Retinal pigment epithelial cell (primary cell): ENCODE measurements around the gene ZBTB16.

Experiments
- DNase-seq: peaks from one replicate; pipeline ENCODE4 v3.0.0-alpha.2; 2010; ENCODE audit warnings: low read depth
- H3K4me3 ChIP-seq: 2 replicates; pipeline ENCODE4 v1.5.1; 2011; ENCODE audit warnings: mild to moderate bottlenecking, low read length, control low read depth, moderate library complexity
- TF ChIP-seq, protein P1 (sequence below): conservative IDR thresholded peaks from 2 replicates; pipeline ENCODE4 v1.5.1; 2011; ENCODE audit warnings: low read depth, low read length, control low read depth, inconsistent platforms

ZBTB16 gene

DNA sequence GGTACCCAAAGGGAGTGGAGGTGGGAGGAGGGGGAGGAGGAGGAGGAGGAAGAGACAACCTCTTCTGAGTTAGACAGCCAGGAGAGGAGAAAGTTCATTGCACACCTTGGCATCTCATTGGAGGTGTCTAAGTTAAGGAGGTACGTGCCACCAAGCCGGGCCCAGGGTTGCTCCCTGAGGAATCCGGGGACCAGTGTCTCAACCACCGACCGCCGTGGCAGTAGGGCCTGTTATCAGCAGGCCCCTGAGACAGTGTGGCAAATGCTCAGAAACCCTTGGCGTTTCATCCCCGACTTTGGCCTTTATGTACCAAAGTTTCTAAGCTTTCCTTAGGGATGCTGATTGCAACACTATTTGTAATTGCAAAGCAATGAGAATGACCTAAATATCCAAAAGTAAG is 141.7 kb downstream of the ZBTB16 start:
- DNase-seq, result no peak
- no peak overlapping the region for H3K4me3 ChIP-seq
- TF ChIP-seq, protein P1, sequence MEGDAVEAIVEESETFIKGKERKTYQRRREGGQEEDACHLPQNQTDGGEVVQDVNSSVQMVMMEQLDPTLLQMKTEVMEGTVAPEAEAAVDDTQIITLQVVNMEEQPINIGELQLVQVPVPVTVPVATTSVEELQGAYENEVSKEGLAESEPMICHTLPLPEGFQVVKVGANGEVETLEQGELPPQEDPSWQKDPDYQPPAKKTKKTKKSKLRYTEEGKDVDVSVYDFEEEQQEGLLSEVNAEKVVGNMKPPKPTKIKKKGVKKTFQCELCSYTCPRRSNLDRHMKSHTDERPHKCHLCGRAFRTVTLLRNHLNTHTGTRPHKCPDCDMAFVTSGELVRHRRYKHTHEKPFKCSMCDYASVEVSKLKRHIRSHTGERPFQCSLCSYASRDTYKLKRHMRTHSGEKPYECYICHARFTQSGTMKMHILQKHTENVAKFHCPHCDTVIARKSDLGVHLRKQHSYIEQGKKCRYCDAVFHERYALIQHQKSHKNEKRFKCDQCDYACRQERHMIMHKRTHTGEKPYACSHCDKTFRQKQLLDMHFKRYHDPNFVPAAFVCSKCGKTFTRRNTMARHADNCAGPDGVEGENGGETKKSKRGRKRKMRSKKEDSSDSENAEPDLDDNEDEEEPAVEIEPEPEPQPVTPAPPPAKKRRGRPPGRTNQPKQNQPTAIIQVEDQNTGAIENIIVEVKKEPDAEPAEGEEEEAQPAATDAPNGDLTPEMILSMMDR, result no peak

DNA sequence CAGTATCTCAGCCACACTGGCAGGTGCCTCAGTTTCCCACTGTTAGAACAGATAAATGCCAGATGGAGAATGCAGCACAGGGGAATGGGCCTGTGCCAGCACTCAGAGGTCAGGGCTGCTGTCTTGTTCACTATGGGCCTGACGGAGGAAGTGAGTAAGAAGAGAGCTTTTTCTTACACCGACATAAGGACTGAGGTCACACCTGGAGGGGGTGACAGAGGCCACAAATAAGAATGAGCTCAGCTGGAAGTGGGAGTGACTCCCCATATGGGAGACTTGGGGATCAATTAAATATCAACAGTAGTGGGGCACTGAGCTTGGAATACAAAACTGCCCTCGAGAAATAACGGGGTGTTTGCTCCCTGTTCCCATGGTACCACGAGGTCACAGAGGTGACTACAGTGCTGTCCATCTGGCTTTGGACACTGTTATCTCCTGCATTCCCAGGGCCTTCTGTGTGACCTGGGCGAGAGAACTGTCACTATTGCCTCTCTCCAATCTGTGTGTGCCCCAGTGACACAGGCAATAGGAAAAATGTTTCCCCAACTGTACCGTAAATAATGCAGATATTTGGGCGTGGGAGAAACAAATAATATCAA is 142.6 kb downstream of the ZBTB16 start:
- H3K4me3 ChIP-seq, result no peak overlapping the region
- DNase-seq, result no peak
- TF ChIP-seq, protein P1, result no peak

DNA sequence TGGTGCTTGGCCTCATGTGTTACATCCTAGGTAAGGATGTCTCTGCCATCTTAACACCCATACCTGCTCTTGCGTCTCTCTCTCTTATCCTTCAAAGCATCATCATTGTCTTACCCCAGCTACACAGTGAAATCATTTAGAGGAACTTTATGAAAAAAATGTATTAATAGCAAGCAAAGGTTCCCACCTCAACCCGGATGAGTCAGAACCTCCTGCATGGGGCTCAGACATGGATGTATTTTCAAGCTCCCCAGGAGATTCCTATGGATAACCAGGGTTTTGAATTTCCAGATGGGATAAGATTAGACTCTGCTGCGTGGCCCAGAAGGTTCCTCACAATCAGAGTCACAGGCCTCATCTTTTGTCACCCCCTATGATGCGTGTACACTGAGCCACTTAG is 147.6 kb downstream of the ZBTB16 start:
- DNase-seq, result no peak
- TF ChIP-seq, protein P1, result no peak
- no peak overlapping the region for H3K4me3 ChIP-seq

DNA sequence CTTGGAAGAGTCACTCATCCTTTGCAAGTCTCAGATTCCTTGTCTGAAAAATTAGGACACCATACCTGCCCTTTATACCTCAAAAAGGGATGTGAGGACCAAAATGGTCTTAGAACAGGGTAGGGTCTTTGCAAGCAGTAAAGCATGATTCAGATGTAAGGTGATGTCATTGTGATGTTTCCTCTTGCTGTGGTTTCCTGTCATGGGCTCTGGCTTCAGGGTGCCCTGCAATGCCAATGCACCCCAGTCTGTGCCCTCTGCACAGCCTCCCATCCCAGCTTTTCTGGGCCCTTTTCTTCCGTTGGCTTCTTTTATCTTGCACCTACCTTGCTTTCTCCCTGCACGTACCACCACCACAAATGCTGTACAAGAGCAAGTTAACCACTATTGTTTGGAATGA is 148.9 kb downstream of the ZBTB16 start:
- no peak for DNase-seq
- no peak overlapping the region for H3K4me3 ChIP-seq
- TF ChIP-seq, protein P1, result no peak

DNA sequence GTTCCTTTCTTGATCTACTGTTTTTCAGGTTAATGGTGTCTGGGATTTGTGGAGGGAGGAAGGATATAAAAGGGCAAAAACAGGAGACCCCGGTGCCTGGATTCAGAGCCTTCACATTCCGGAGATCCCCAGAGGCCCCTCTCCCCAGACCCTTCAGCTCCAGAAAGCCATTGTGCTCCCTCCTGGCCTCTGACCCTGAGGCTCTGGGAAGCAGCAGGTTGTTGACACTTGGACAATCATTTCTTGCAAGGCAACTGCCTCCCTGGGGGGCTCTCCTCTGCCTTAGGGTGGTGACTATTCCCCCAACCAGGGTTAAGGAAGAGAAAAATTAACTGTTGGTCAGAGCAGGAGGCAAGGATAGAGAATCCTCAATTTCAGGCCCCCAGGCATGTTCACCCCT is 149.8 kb downstream of the ZBTB16 start:
- TF ChIP-seq, protein P1, result no peak
- no peak overlapping the region for H3K4me3 ChIP-seq
- DNase-seq, result no peak

DNA sequence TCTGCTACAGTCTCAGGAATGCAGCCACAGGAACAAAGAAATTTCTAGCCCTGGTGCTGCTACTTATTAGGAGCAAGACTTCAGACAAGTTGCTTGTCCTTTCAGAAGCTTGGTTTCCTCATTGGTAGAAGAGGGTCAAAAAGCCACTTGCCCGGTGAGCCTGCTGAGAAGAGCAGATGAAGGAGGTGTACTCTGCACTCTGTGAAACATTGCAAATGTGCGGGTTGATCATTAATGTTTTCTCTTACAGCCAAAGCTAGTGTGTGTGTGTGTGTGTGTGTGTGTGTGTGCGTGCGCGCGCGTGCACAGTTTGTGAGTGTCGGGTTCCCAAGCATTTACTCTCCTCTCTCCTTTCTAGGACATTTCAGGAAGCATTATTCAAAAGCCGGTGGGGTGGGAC is 150.4 kb downstream of the ZBTB16 start:
- DNase-seq, result no peak
- TF ChIP-seq, protein P1, result no peak
- no peak overlapping the region for H3K4me3 ChIP-seq

DNA sequence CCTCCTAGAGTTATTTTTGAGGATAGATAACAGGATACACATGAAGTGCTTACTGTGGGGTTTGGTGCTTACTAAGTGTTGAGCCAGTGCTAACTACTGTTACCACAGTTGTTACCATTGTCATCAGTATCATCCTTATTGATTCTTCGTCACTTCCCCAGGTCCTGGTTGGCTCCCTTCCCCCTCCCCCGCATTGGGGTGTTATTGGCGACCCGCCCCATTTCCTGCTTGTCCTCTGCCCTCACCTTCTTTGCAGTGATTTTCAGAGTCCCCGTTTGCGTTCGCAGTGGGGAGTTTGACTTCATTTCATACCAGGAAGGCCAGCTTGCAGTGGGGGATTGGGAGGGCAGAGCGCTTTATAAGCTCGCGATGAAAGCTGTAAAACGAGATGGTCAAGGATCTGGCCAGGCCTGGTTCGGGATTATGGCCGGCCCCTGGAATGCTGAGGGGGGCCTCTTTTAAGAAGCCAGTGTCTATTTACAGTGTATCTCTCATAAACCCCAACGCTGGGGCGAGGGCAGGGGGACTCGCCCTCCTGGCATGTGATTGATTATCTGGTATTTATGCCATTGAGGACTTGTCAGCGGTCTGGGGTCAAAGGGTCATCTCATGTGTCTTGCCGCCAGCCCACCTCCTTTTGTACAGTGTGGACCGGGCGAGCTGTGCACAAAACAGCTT is 152.1 kb downstream of the ZBTB16 start:
- DNase-seq, result no peak
- no peak overlapping the region for H3K4me3 ChIP-seq
- TF ChIP-seq, protein P1, result no peak
